Activated T-cell treated with anti-CD3 and anti-CD28 coated beads for 24 hours (primary cell): ENCODE measurements around the gene AADACL4.
A peak's percentile ranks its signal among the peaks of the same experiment; 100 is the strongest.

Experiments used
- DNase-seq: peaks from one replicate; pipeline ENCODE4 v3.0.0-alpha.2; 2020; ENCODE audit warnings: low read depth

AADACL4 gene

DNA sequence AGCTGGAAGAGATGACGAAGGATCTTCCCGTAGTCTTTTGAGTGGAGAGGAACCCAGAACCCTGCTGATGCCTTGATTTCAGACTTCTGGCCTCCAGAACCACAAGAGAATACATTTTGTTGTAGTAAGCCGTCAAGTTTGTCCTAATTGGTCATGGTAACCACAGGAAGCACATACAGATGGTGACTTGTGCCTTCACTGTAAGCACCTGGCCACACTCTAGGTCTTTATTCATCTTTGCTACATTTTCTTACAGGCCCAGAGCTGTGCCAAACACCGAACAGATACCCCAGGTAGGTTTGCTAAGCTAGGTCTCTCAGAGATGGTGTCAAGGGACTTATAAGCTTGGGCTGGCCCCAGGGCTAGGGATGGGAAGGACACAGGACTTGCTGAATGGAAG is 30.7 kb upstream of the AADACL4 start:
- no peak for DNase-seq

DNA sequence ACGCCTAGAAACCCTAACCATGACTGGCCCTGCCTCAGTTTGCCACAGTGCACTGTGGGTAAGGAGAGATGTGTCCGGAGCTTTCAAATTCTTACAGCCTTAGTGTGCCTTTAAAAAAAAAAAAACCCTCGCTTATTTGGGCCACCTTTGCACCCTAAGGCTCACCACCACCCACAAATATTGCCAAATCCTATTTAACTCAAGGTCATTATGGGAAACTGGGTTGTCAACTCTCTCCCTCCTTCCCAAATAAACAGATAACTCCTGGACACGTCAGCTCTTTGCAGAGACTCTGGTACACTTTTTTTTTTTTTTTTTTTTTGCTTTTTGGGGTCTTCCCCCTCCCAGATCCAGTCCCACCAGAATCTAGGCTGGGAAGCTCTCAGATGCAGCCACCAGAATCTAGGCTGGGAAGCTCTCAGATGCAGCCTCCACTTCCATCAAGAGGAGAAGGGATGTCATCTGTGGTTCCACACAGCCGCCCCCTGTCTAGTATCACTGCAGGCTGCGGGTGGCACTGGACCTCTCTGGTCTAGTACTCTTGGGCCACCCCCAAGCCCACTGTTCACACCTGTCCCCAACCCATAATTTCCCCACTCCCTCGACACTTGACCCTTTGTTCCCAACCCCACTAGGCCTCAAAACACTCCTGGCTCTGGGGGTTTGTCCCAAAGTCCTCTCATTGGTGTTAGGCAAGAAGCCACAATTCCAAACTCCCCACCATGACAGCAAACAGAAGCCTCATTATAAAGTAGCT is 29.3 kb upstream of the AADACL4 start:
- no peak for DNase-seq

- no peak for DNase-seq
Measured at GRCh38 chr1:12615159-12615864, 28.6 kb upstream of the AADACL4 start.

DNA sequence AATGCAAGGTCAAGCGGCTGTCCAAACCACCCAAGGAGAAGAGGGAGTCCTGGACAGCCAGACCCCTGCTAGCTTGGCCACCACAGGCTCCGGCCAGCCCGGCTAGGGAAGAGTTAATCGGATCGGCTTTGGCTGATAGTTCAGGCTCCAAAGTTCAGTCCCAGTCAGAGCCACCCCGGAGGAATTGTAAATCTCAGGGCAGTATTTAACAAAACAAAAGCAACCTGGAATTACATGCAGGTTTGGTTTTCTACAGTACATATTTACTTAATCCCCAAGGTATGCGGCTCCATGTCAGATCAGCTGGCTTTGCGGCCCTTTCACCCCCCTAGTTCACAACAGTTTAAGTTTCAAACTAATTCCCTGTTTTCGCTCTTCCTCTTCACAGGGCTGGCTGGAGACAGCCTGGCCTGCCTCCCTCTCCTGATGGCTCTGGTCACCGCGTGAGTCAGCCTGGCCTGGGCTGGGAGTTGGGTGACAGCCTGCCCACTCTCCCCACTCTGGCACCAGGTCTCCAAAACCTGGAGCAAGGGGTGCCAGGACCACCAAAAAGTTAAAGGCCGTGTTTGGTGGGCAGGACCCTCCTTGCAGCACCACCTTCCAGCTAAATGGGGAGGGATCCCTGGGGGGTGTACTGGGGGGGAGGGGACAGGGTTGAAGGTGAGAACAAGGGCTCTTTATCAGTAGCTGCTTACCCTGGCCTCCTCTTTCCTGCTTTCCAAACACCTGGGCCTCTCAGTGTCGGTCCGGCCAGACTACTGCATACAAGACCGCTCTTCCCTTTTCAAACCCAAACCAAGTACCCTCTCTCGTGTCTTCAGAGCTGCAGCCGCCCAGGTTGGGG is 27.8 kb upstream of the AADACL4 start:
- DNase-seq, result no peak

GRCh38 chr1:12616709-12617373 is 27.0 kb upstream of the AADACL4 start:
- DNase-seq, result no peak

GRCh38 chr1:12617511-12617900 is 26.4 kb upstream of the AADACL4 start:
- no peak for DNase-seq

- DNase-seq, result peak; percentile 68
Measured at GRCh38 chr1:12617901-12618660, 25.8 kb upstream of the AADACL4 start, which contains the start of gene DHRS3. Gene DHRS3, minus strand, starts transcription at chr1:12618210. Its CDS starts 862 bp downstream, at chr1:12617348.

- DNase-seq, result no peak
Measured at GRCh38 chr1:12618661-12618964, 25.3 kb upstream of the AADACL4 start.

DNA sequence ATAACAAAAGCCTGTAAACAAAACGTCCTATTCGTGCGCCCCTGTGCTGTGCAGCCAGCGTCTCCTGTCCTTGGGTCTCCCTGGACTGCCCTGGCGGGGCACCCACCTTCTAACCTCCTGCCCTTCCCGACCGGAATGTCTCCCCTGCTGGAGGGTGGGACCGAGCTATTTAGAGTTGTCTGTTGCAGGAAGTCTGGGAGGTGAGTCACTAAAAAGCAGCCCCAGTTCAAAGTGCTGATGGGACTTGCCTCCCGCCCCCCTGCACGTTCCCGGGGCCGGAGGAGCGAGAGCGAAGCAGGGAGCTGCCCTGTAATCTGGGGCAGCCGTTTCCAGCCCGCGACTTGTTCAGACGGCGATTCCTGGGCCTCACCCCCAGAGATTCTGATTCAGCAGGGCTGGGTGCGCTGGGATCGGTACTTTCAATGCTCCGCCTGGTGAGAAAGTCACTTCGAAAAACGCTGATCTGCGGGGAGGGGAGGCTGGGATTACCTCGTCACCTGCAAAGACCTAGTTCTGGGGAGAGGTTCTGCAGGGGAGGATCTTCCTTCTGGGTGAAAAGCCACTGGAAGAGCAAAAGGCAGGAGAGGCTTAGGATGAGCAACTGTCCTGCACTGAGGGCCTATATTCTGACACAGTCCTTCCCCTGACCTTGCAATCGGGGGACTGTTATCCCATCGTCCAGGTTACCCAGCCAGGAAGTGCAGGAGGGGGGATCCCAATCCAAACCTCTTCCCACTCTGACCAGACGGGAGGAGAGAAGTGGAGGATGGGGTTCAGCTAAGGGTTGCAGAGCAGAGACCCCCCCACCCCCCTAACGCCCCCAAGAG is 24.7 kb upstream of the AADACL4 start:
- peak; percentile 61 for DNase-seq

- peak; percentile 73 for DNase-seq
Measured at GRCh38 chr1:12619792-12620487, 23.9 kb upstream of the AADACL4 start.

DNA sequence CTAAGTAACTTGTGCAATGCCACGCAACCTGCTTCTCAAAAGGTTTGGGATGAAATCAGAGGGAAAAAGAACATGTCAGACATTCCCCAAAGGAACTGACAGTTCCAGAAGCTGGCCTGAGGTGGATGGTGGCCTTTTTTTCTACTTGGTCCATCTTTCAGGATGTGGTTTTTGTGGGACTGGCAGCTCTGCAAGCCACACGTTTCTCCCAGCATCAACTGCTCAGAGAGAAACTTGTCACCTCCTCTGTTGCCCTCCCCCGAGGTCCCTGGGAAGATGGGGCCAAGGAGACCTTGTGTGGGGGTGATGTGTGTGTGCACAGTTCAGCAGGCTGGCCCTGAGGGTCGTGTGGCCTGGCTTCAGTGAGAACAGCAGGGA is 23.4 kb upstream of the AADACL4 start:
- no peak for DNase-seq

DNA sequence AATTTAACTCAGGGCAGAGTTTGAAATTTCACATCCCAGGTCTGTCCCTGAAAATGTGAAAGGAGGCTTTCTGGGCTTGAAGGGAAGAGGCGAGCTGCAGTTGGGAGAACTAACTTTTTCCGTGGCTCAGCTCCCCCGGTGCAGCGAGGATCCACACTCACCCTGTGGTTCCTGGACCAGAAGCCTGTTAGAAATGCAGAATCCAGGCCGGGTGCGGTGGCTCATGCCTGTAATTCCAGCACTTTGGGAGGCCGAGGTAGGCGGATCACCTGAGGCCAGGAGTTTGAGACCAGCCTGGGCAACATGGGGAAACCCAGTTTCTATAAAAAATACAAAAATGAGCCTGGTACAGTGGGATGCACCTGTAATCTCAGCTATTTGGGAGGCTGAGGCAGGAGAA is 23.0 kb upstream of the AADACL4 start:
- no peak for DNase-seq

DNA sequence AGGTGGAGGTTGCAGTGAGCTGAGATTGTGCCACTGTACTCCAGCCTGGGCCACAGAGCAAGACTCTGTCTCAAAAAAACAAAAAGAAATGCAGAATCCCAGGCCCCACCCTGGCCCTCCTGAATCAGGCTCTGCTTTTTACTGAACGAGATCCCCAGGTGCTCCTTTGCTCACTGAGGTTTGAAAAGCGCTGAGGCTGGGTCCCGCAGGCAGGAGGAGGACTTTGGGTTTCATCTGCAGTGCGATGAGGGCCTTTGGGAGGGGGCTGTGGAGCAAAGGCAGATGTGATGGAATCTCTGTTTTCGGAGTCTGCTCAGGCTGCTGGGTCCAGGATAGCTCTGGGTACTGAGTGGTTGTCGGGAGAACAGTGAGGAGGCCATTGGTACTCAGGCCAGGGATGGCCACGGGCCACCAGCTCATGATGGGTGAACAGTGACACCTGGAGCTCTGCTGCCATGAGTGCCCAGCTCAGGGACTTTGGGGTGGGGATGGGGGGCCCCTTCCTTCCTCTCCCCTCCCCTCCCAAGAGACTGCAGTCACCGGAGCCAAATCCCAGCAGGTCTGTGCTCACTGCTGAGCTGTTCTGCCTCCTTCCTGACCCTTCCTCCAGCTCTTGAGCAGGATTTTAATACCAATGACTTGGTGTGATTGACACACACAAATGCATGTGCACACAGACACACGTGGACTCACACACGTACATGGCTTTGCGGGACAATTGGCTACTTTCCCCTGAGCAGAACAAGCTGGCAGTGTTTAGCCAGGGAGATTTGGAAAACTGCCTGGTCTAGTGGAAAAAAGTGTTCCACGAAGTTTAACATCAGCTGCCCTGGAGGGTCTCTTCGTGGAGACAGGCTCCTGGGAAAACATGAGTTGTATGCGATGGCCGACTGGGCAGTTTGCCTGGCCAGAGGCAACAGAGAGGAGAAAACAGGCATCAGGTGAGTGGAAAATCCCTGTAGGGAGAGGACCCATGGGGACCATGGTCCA is 22.2 kb upstream of the AADACL4 start:
- DNase-seq, result no peak

DNA sequence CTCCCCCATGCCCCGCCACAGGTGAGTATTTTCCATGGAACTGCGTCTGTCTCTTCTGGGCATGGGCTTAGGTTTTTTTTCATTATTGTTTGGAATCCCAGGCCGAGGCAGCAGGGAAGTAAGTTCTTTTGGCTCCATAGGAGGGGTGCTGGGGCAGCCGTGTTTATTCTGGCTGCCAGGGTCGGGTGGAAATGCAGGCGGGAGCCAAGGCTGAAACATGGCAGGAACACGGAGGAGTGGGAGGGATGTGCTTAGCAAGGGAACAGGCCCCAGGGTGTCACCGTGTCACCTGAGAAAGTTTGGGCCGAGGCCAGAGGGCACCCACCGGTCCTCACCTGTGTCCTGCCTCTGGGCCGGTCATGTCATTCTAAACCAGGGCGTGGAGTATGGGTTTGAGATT is 21.4 kb upstream of the AADACL4 start:
- no peak for DNase-seq

DNA sequence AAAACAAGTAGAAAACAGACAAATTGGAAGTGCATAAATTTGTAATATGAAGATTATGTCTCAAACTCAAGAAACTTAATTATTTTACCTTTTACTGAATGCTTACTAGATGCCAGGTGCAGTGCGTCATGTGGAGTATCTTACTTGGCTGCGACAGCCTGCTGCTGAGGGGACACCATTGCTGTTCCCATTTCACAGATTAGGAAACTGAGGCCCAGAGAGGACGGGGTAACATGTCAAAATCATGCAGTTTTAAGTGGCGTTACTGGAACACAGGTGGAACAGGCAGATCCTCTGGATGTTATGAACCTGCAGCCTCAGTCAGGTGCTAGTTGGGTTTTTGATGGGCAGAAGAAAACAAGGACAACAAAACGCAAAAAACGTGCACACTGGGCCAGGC is 18.6 kb upstream of the AADACL4 start:
- DNase-seq, result no peak

DNA sequence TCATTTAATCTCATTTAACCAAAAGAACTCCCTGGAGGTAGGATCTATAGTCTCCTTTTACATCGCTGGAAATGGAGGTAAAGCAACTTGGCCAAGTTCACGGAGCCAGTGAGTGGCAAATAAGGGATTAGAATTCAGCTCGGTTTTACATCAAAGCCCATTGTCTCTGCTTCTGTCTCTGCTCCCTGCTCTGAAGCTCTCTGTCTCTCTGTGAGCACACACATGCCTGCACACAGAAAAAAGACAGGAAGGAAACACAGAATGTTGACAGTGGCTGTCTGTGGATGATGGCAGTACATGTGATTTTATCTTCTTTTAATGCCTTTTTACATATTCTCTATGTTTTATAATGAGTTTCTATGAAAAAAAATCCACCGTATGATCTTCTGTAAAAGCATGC is 17.0 kb upstream of the AADACL4 start:
- no peak for DNase-seq

DNA sequence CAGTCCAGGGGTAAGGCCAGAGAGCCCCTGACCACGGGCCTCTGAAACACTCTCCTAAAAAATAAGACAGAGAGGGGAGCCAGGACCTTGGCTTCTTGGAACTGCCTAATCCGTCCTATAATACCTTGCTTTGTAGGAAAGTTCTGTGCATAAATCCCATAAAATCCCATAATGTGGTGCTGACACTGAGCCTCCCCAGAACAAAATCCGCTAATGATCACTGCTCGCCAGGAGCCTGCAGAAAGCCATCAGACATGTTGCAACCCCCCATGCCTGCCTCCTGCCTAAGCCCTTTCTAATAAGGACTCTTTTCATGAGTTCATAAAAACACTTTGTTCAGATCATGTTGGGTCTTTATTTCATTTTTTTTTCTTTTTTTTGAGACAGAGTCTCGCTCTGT is 16.6 kb upstream of the AADACL4 start:
- no peak for DNase-seq

DNA sequence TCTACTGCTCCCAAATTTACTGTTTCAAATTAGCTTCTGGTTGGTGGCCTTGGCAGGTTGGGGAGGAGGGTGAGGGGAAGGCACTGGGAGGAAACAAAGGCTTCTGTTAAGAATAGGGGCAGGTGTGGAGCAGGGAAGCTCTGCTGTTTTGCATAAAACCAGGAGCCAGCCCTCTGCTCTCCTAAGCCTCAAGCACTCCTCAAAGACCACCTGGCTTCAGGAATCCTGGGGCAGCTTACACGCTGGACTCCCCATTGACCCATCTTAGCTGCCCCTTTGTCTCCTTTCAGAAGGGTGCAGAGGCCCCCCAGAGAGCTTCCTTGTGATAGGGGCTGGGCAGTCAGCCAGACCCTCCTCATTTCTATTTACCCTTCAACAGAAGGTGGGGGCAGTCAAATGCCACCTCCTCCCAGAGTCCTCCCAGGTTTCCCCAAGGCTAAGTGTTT is 14.4 kb upstream of the AADACL4 start:
- DNase-seq, result no peak
